Liver (tissue), 9 donors: ENCODE results near the gene IQCC. TPM values are rescaled to one million over a fixed set of nuclear protein-coding genes. Genes with fewer than 3 reads are reported as not detected.

Experiments
- DNase-seq: peaks from one replicate; pipeline ENCODE4 v3.0.0-alpha.2; 2017; ENCODE audit warnings: low spot score
- H3K27ac ChIP-seq, 2 donors: one replicate each; pipeline ENCODE4 v1.7.0; 2013; ENCODE audit warnings: inconsistent platforms in 2 of 2, low read length in 2 of 2, control low read depth in 1 of 2, low read depth in 1 of 2, mild to moderate bottlenecking in 1 of 2
- H3K27me3 ChIP-seq, 4 donors: one replicate each; pipeline versions ENCODE4 v1.6.1 to v1.7.0; 2013; ENCODE audit warnings: low read length in 3 of 4, inconsistent platforms in 1 of 4, mild to moderate bottlenecking in 1 of 4, moderate library complexity in 1 of 4; ENCODE audit not compliant: control insufficient read depth in 4 of 4, insufficient read depth in 4 of 4
- H3K36me3 ChIP-seq, 4 donors: one replicate each; pipeline versions ENCODE4 v1.6.1 to v1.7.0; 2013; ENCODE audit warnings: low read length in 3 of 4, mild to moderate bottlenecking in 3 of 4, low read depth in 1 of 4, moderate library complexity in 1 of 4; ENCODE audit not compliant: control insufficient read depth in 4 of 4, insufficient read depth in 3 of 4
- H3K4me1 ChIP-seq, 4 donors: one replicate each; pipeline versions ENCODE4 v1.6.1 to v1.7.0; 2013; ENCODE audit warnings: low read length in 3 of 4, mild to moderate bottlenecking in 3 of 4, moderate library complexity in 1 of 4; ENCODE audit not compliant: control insufficient read depth in 4 of 4, insufficient read depth in 4 of 4
- H3K4me3 ChIP-seq, 3 donors: one replicate each; pipeline versions ENCODE4 v1.6.1 to v1.7.0; 2013; ENCODE audit warnings: low read length in 3 of 3, control low read depth in 1 of 3, low read depth in 1 of 3, mild to moderate bottlenecking in 1 of 3
- H3K9ac ChIP-seq, 2 donors: one replicate each; pipeline ENCODE4 v1.7.0; 2013; ENCODE audit warnings: low read length in 2 of 2, mild to moderate bottlenecking in 2 of 2, moderate library complexity in 2 of 2, control low read depth in 1 of 2, low read depth in 1 of 2
- H3K9me3 ChIP-seq, 4 donors: one replicate each; pipeline versions ENCODE4 v1.6.1 to v1.7.0; 2013; ENCODE audit warnings: low read length in 3 of 4; ENCODE audit not compliant: control insufficient read depth in 4 of 4
- ATF3 ChIP-seq: IDR thresholded peaks from 2 replicates; pipeline ENCODE4 v1.6.1; 2016; ENCODE audit warnings: antibody characterized with exemption
- CTCF ChIP-seq: fragments of 150-350 bp; IDR thresholded peaks from 2 replicates; pipeline ENCODE4 v1.5.1; 2017; ENCODE audit warnings: improper control_type of control experiment, low read depth, low read length; ENCODE audit not compliant: missing input control
- EGR1 ChIP-seq, 2 donors: IDR thresholded peaks; 2 replicates each; pipeline ENCODE4 v1.6.1; 2016 to 2018; ENCODE audit warnings: antibody characterized with exemption in 2 of 2, low read depth in 2 of 2
- FOXA1 ChIP-seq: IDR thresholded peaks from 2 replicates; pipeline ENCODE4 v1.6.1; 2016; ENCODE audit warnings: antibody characterized with exemption
- FOXA2 ChIP-seq: IDR thresholded peaks from 2 replicates; pipeline ENCODE4 v1.6.1; 2016; ENCODE audit warnings: antibody characterized with exemption
- GABPA ChIP-seq, 2 donors: IDR thresholded peaks in 1 of 2; conservative IDR thresholded peaks in 1 of 2; 2 replicates each; pipeline ENCODE4 v1.6.1; 2016; ENCODE audit warnings: antibody characterized with exemption in 2 of 2, mild to moderate bottlenecking in 1 of 2, moderate library complexity in 1 of 2
- HNF4A ChIP-seq, 2 donors: conservative IDR thresholded peaks; 2 replicates each; pipeline ENCODE4 v1.6.1; 2016; ENCODE audit warnings: antibody characterized with exemption in 2 of 2, mild to moderate bottlenecking in 2 of 2
- HNF4G ChIP-seq: IDR thresholded peaks from 2 replicates; pipeline ENCODE4 v1.6.1; 2016; ENCODE audit warnings: antibody characterized with exemption
- JUND ChIP-seq, 2 donors: IDR thresholded peaks; 2 replicates each; pipeline ENCODE4 v1.6.1; 2016; ENCODE audit warnings: antibody characterized with exemption in 2 of 2
- MAX ChIP-seq: IDR thresholded peaks from 2 replicates; pipeline ENCODE4 v1.6.1; 2016; ENCODE audit warnings: antibody characterized with exemption
- NR2F2 ChIP-seq: IDR thresholded peaks from 2 replicates; pipeline ENCODE4 v1.6.1; 2016; ENCODE audit warnings: antibody characterized with exemption
- RAD21 ChIP-seq, 2 donors: IDR thresholded peaks; 2 replicates each; pipeline ENCODE4 v1.6.1; 2016; ENCODE audit warnings: antibody characterized with exemption in 2 of 2, mild to moderate bottlenecking in 2 of 2
- REST ChIP-seq: IDR thresholded peaks from 2 replicates; pipeline ENCODE4 v1.6.1; 2016; ENCODE audit warnings: antibody characterized with exemption, mild to moderate bottlenecking
- RXRA ChIP-seq, 2 donors: IDR thresholded peaks; 2 replicates each; pipeline ENCODE4 v1.6.1; 2017 to 2018; ENCODE audit warnings: antibody characterized with exemption in 2 of 2, mild to moderate bottlenecking in 1 of 2
- SP1 ChIP-seq: IDR thresholded peaks from 2 replicates; pipeline ENCODE4 v1.6.1; 2018; ENCODE audit warnings: antibody characterized with exemption, mild to moderate bottlenecking
- TAF1 ChIP-seq: conservative IDR thresholded peaks from 2 replicates; pipeline ENCODE4 v1.6.1; 2016; ENCODE audit warnings: antibody characterized with exemption, mild to moderate bottlenecking
- YY1 ChIP-seq: IDR thresholded peaks from 2 replicates; pipeline ENCODE4 v1.6.1; 2016; ENCODE audit warnings: antibody characterized with exemption, mild to moderate bottlenecking
- ZBTB33 ChIP-seq: IDR thresholded peaks from 2 replicates; pipeline ENCODE4 v1.6.1; 2016; ENCODE audit warnings: antibody characterized with exemption
- WGBS: extraction: QIAGEN DNeasy Blood & Tissue Kit; methylation state at CpG from one replicate; pipeline ENCODE4 v1.1.7; 2013; 5-methylcytosine and 5-hydroxymethylcytosine counted together
- polyA plus RNA-seq, 2 donors: library from polyadenylated mRNA; stranded (reverse) in 1 of 2; unstranded in 1 of 2; fragments of 200-250 nt in 1 of 2; fragments of >200 nt in 1 of 2; fragmentation: Nextera tagmentation in 1 of 2; extraction: Ambion mirVana in 1 of 2; gene quantifications; one replicate each; pipeline versions ENCODE4 v1.2.1 to v1.2.3, GENCODE V29; 2013 to 2015
- total RNA-seq, 2 donors: library from RNA; depleted of rRNA; stranded (reverse); fragments of >200 nt; gene quantifications; one replicate each; pipeline ENCODE4 v1.2.3, GENCODE V29; 2014
- donor health status: healthy.
- donor health status: healthy.
- donor health status: healthy.
- donor health status: healthy.
- donor health status: healthy.

Gene IQCC
- total and polyA plus RNA-seq, 4 donors, result 0.42 to 2.3 (median 0.61) TPM

- TF ChIP-seq EGR1 (IDR thresholded peaks at IDR 0.05; ENCODE audit: low read depth in 2 of 2) (no peak), RXRA (IDR thresholded peaks at IDR 0.05) (no peak), HNF4A (conservative IDR thresholded peaks at IDR 0.05) (no peak), NR2F2 (no peak), GABPA (IDR thresholded peaks at IDR 0.05 in 1 of 2, conservative IDR thresholded peaks at IDR 0.05 in 1 of 2) (no peak), SP1 (no peak), ZBTB33 (no peak), YY1 (no peak), HNF4G (no peak), MAX (no peak), CTCF (no peak), FOXA2 (no peak), ATF3 (no peak), RAD21 (IDR thresholded peaks at IDR 0.05) (no peak), REST (no peak), JUND (IDR thresholded peaks at IDR 0.05) (no peak), TAF1 (no peak), FOXA1 (no peak)
- Histone ChIP-seq H3K4me1 (peaks cover 0 to 21% (median 15%) of the 10 kb centered on the region in 4 donors), H3K27me3 (no peaks in the 10 kb centered on the region), H3K36me3 (peaks cover 25 to 67% (median 55%) of the 10 kb centered on the region in 4 donors), H3K9ac (no peak overlapping the region), H3K27ac (no peak overlapping the region), H3K9me3 (no peaks in the 10 kb centered on the region), H3K4me3 (no peak overlapping the region)
- DNase-seq, result no peak
- WGBS, result 94% methylated on average over 3 of the region's 3 CpGs
These were observed 9.9 kb upstream of the IQCC start for GRCh38 chr1:32195531-32195930.
